Measurements from ENCODE around the gene CR2.
A peak's percentile ranks its signal among the peaks of the same experiment; 100 is the strongest.
"Not testable (repeated sequence)": the region's sequence is repeated elsewhere in the genome, so short reads cannot be mapped to it uniquely, and the experiment has no call there.

CR2 gene

DNA sequence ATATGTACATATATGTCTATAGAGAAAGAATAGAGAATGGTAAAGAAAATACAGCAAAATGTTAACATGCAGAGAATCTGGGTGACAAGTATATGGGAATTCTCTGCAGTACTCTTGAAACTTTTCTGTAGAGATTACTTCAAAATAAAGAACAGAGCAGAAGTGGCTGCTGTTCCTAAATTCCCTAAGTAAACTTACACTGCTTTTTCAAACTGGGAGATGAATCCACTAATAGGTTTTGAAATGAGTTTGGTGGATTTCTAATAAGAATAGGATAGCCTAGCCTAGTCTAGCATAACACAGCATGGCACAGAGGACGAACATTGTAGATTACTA lies 450 bp upstream of the CR2 start:
- no peak for ATAC-seq

GRCh38 chr1:207455183-207455754 lies 1.1 kb downstream of the CR2 start:
- ATAC-seq = peak; percentile 31 to 37

DNA sequence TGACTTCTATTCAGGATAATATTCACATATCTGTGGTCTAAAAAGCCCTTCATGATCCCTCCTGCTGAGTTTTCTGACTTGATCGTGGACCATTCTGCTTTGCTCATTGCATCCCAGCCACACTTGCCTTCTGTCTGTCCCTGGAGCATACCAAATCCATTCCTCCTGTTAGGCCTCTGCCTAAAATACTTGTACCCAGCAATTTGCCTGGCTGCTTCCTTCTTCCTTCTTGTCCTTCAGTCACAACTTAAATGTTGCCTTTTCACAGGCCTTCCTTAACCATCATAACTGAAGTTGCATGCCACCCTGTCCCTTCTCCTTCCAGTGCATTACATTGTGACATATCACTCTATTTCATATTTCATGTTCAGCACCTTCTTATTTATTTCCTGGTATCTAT lies 4.3 kb downstream of the CR2 start:
- ATAC-seq = no peak

- no peak for ATAC-seq
Measured at GRCh38 chr1:207459008-207459407, 4.9 kb downstream of the CR2 start.

GRCh38 chr1:207461649-207462048 lies 7.5 kb downstream of the CR2 start:
- no peak for ATAC-seq

GRCh38 chr1:207462535-207462934 lies 8.4 kb downstream of the CR2 start:
- ATAC-seq = no peak

DNA sequence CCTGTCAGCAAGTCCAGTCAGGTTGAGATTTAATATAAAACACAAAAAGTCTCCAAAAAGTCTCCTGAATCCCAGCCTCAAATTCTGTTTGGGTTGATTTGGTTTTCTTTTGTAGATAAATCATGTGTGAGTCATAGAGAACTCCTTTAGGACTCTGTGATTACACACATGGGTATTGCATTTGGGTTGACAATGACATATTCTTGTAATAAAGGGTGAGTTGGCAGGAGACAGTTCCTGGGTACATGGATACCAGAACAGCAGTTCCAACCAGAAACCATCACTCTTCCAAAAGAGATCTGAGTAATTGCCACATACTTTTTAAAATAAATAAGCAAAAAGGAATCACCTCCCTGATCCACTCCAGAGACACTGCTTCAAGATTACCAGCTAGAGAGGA lies 8.9 kb downstream of the CR2 start:
- ATAC-seq = no peak

DNA sequence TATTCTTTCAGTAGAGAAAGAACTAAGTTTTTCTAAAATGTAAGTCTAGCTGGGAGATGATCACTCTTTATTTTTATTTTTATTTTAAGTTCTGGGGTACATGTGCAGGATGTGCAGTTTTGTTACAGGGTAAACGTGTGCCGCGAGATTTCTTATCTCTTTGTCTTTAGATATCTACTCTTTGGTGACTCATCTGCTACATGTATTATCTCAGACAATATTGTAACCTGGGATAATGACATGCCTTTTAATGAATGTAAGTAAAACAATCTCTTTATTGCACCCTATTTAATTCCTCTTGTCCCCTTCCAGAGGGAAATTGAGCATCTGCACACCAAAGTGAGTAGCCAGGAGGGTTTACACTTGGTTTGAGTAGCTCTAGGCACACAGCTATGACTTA lies 9.4 kb downstream of the CR2 start:
- ATAC-seq = no peak

DNA sequence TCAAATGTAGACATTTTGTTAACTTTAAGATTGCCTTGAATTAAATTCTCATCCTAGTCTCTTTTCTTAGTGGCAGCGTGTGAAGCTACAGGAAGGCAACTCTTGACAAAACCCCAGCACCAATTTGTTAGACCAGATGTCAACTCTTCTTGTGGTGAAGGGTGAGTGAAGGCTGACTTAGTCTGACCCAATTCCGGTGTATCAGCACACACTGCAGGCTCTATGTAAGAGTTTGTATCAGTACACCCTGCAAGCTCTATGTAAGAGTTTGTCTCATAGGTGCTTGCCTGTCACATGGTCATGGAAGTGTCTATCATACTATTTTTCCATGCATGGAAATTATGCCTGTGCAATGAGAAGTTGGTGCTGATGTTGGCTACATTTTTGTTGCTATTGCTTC lies 16.8 kb downstream of the CR2 start:
- peak in 1 of 2 donors; percentile 38 for ATAC-seq

DNA sequence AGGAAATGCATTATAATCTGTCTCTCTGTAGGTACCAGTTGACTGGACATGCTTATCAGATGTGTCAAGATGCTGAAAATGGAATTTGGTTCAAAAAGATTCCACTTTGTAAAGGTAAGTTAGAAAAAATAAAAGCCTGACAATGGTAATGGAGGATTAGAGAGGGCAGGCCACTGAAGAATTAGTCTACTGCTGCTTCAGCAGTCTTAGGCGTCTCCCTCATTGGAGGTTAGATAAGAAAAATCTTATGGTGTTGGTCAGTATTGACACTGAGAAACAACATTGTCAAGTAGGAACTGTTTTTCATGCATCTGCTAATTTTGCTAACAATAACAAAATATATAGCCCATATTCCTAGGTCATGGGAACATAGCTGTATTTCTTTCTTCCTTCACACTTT lies 20.1 kb downstream of the CR2 start:
- ATAC-seq = no peak

- ATAC-seq = no peak
Measured at GRCh38 chr1:207486198-207486597, 32.1 kb downstream of the CR2 start.

DNA sequence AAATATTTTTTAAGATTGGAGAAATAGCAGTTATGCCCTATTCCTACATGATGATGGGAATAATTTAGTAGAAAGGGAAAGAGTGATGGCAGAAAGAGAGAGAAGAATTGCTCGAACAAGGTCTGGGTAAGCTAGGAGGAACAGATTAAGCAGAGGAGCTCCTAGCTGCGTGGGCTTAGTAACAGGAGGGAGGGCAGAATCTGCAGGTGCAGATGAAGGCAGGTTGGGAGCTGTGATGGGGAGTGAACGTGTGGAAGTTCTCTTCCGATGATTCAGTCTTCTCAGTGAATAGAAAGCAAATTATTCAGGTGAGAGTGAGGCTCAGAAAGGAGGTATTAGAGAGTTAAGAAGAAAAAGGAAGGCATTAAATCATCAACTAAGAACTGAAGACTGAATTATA lies 33.5 kb downstream of the CR2 start:
- ATAC-seq = no peak

DNA sequence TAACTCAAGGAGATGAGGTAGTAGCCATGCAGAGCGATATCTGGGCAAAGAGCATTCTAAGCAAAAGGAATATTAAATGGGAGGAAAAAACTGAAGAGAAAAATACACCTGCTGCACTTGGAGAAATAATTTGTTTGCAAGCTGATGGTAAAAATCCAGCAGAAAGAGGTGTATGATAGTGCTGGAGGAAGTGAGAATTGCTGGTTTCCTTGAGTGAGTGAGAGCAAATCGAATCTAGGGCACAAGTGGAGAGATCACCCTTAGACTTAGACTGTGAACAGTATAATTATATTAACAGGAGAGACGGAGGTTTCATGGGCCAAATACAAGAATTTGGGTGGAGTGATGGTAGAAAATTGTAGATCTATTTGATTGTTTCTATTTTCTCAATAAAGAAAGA lies 39.1 kb downstream of the CR2 start:
- ATAC-seq = no peak

DNA sequence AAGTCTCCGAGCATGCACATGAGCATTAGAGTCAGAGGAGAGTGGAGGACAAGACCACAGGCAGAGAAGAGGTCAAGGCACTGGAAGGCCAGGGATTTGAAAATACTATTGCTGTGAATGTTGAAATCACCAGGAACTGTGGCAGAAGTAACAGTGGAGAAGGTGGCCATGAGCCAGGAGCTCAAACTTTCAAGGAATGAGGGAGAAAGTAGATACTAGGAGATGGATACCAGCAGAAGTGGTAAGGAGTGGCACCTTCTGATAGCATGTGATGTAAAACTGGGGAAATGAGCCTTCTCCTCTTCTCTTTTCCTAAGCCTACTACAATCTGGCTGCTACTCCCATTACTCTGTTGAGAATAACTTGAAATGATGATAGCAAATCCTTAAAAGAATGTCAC lies 40.0 kb downstream of the CR2 start:
- no peak for ATAC-seq

GRCh38 chr1:207495281-207495680 lies 41.2 kb downstream of the CR2 start:
- ATAC-seq = not testable (repeated sequence)

DNA sequence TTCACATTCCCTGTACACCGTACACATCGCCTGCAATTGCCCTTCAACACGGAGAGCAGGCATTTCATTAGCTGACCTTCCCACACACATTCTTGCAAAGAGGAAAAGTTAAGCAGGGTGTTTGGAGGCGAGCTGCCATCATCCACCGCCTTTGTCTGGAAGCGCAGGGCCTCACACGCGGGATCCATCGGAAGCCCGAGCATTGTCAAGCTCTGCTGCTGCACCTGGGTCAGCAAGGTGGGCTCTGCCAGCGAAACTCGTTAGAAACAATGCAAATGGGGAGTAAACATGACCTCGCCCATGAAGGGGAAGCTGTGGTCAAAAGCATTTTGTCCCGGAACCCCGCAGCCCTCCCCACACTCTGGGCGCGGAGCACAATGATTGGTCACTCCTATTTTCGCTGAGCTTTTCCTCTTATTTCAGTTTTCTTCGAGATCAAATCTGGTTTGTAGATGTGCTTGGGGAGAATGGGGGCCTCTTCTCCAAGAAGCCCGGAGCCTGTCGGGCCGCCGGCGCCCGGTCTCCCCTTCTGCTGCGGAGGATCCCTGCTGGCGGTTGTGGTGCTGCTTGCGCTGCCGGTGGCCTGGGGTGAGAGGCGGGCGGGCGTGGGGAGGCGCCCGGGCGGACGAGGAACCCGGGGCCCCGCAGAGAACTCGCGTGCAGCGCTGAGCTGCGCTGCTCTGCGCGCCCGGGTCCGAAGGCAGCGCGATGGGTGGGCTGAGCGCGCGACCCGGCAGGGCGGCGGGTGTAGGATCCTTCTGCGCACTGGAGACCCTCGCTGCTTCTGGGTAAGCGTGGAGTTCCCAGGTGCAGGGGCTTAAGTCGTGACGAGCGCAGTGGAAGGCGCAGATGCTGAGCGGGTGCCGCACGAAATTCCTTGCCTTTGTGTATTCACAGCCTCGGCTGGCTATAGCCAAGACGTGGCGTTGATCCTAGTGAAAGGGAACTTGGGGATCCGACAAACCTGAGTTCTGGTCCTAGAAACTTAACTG lies 42.0 kb downstream of the CR2 start, which contains the start of gene CR1:
Gene CR1 (plus strand): TSS at position 357 of the 992 bp plus-strand sequence. CDS start 111 bp downstream, at position 468.
- ATAC-seq = peak; percentile 24 to 42

GRCh38 chr1:207497941-207498340 lies 43.8 kb downstream of the CR2 start:
- ATAC-seq = no peak

DNA sequence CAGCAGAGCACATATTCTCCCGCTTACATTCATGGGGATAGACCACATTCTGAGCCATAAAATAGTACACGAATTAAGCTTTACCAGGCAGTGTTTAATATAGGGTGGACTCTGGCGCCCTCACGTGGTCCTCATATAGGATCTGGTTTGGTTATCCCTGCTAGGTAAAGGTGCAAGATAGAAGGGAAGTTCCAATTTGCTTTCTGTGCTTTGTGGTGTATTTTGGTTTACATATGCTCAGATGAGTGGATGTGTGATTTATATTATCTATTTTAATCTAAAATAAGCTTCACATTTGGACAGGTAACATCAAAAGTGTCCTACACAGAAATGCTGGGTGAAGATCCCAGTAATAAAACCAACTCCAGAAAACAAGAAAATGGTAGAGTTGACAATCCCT lies 45.4 kb downstream of the CR2 start:
- ATAC-seq = peak; percentile 59 to 63

DNA sequence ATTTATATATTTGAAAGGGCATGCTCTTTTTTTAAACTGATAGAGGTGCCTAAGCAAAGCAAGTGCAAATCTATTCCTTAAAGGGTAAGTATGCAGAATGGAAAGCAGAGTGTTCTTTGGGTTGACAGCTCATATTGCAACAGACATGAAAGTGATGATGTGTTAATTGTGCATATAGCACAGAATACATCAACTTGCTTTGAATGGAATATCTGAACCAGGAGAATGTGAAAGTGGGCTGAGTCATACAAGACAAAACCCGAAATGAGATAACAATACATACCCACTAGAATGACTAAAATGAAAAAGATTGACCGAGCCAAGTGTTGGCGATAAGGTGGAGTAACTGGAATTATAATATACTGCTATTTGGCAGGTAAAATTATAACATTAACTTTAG lies 46.2 kb downstream of the CR2 start:
- peak; percentile 33 to 73 for ATAC-seq

GRCh38 chr1:207501071-207501470 lies 46.9 kb downstream of the CR2 start:
- no peak for ATAC-seq

GRCh38 chr1:207502726-207503125 lies 48.6 kb downstream of the CR2 start:
- no peak for ATAC-seq

DNA sequence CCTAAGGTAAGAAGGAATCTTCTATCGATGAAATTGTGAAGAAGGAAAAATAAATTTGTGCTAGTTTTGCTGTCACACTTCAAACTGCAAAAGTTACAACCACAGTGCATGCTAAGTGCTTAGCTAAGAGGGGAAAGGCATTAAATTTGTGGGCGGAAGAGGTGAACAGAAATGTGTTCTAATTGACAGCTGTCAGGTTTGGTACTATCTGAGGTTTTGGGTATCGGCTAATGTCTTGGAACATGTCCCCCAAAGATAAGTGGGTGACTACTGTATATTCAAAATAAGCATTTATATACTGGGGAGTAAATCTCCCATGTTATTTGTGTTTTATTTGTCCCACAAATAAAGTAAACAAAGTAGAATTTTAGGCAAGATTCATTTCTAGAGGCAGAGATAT lies 49.8 kb downstream of the CR2 start:
- ATAC-seq = no peak

GRCh38 chr1:207504438-207504837 lies 50.3 kb downstream of the CR2 start:
- ATAC-seq = no peak

DNA sequence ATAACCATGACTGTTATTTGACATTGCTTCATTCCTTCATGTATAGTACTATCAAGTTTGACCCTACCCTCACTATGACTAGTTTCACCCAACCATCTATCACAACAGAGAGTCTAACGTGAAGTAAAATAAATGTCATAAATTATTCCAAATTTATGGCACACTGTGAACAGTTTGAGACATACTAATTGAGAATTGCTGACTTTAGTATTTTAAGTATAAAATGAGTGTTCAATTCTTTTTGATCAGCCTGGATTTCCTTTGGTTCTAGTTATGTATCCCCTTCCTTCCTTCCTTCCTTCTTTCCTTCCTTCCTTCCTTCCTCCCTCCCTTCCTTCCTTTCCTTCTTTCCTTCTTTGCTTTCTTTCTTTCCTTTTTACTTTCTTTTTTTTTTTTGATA lies 56.3 kb downstream of the CR2 start:
- ATAC-seq = no peak
